ENCODE measurements around the gene SCYGR4. TPM values are rescaled to one million over a fixed set of nuclear protein-coding genes. Genes with fewer than 3 reads are reported as not detected.
"Not testable (repeated sequence)": the region's sequence is repeated elsewhere in the genome, so short reads cannot be mapped to it uniquely, and the experiment has no call there.

Gene SCYGR4
- polyA plus RNA-seq, 1 donor: not detected

DNA sequence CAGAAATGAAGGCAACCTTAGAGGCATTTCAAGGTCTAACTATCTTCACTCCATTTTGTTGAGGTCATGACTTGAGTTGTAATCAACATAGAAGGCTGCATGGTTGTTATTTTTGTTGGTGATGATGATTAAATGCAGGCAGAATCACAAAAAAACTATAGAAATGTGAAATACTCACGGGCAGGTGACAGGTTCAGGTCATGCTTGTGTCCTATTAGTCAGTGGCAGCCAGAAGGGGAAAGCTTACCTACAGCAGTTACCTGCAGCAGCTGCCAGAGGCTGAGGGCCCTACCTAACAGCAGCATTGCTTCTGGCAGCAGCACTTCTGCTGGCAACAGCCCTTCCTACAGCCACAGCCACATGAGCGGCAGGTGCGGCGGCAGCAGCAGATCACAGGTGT lies 3.1 kb upstream of the SCYGR4 start:
- DNase-seq: no peak

DNA sequence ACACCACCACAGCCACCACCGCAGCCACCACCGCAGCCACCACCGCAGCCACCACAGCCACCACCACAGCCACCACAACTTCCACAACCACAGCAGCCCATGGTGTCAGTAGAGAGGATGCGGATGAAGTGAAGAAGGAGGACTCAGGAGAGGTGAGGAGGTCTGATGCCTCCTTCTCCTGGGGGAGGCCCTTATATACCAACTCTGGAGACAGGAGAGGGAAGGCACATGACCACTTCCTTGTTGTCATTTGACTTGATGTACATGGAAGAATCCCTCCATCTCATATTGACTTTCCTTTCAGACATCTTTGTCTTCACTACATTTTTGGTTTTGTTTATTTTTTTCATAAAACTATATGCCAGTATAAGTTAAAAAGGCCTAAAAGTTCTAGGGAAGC lies 2.6 kb upstream of the SCYGR4 start, which contains the start of gene SCYGR3:
Gene SCYGR3, minus strand, starts transcription at position 101 of the 400 bp plus-strand sequence. Its CDS starts 0 bp downstream, at position 101.
- no peak for DNase-seq

DNA sequence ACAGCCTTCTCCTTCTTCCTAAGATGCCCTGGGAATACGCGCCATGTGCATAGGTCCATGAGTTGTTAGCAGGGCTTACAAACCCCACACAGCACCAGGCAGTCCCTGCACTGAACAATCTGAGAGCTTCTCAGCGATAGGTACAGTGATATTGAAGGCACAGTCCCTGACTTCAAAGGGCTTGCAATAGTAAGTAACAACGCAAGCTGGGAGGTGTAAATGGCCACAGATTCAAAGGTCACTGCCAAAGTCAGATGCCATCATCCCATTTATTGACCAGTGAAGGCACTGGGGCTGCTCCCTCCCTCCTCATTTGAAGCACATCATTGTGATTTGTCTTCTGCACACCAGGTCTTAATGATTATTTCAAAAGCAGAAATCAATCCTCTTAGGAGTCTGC lies 2.1 kb upstream of the SCYGR4 start:
- DNase-seq: no peak

DNA sequence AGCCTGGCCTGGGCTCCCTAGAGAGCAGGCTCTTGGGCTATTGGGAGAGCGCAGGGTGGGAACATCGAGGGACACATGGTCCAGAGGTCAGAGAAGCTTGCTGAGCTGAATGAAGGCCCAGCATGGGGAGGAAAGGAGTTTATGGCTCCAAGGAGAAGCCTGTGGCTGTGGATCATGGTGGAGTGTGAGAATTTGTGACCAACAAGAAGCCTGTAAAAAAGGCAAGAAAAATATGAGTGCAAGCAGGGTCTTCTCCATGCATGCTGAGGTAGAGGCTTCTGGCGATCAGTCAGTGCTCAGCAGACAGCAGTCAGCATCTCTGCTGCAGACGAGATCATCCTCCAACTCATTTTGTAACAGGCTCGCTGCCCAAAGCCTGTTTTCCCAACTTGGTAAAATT lies 1.4 kb upstream of the SCYGR4 start:
- no peak for DNase-seq

DNA sequence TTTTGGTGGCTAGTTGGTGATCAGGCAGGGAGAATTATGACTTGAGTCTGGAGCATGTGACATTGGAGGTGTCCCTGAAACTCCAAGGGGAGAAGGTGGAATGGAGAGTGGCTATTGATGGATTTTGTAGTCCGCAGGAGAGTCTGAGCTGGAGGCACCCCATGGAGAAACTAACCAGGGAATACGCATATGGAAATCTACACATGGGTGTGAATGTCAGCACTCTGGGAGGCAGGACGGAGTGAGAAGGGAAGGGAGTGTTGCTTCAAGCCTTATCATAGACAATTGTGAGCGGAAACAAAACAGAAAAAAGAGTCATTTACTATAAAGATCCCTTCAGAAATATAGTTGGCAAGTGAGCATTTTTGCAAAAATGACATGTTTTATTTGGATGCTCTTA lies 667 bp upstream of the SCYGR4 start:
- DNase-seq: no peak

DNA sequence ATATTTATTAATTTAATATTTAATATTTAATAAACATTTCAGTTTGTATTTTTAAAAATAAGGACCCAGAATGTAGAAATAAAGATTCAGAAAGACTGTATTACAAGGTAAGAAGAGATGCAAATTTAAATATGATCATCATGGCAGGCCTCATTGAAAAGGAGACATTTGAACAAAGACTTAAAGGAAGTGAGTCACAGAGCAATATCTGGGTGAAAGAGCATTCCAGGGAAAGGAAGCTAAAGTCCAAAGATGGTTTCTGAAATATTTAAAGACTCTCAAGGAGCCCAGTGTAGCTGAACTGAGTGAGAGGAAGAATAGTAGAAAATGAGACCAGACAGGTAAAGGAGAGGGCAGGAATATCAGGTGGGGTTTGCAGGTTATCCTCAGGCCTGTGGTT lies 5.9 kb downstream of the SCYGR4 start:
- no peak for DNase-seq

DNA sequence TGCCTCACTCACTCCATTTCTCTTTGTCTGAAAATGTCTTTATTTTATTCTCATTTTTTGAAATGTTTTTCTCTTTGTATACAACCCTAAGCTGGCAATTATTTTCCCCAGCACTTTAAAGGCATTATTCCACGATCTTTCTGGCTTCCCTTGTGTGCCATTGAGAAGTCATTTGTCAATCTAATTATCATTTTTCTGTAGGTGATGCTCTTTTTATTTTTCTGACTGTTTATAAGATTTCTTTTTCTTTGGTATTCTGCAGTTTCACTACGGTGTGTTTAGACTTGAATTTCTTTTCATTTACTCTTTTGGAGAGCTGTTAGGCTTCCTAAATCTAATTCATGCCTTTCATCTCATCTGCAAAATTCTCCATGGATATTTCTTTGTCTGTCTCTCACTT lies 8.1 kb downstream of the SCYGR4 start:
- no peak for DNase-seq

DNA sequence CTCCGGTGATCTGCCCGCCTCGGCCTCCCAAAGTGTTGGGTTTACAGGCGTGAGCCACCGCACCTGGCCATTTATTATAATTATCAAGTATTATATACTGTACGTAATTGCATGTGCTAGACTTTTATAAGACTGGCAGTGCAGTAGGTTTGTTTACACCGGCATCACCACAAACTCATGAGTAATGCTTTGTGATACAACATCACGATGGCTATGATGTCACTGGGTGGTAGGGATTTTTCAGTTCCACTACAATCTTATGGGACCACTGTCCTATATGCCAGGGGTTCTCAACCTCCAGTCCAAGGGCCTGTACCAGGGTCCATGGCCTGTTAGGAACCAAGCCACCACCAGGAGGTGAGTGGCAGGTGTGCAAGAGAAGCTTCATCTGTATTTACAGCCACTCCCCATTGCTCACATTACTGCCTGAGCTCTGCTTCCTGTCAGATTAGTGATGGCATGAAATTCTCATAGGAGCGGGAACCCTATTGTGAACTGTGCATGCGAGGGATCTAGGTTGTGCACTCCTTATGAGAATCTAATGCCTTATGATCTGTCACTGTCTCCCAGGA lies 9.4 kb downstream of the SCYGR4 start:
- DNase-seq: no peak

DNA sequence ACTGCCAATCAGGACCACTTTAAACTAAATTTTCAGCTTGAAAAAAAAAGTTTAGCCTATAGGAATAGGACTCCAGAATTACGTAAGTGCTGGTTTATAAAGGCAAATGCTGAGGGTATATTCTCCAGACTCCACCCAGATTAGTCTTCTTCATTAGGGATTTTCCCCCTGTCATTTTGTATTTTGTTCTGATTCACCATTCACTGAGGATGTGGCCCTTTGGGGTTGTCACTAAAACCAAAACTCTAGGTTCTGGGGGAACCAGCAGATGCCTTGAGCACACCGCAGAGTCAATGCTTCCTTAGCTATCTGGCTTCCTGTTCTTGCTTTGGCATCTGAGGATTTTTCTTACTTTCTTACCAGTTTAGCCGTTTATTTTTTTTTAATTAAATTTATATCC lies 10.5 kb downstream of the SCYGR4 start:
- DNase-seq: no peak

DNA sequence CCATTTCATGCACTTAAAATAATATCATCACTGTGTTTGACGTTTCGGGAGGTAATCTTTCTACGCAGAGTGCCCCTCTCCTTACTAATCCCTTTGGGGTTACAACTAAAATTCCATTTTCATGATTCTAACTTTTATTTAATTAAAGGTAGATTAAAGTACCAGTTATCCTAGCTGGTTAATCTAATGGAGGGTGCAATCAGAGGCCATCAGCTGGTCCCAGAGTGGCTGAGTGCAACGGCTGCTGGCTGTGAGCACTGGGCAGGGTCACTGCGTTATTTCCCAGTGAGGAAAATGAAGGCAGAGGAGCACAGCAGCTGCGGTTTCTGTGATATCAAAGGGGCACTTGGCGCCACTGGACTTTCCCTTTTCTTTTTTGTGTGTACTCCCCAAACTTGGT lies 12.1 kb downstream of the SCYGR4 start:
- no peak for DNase-seq

DNA sequence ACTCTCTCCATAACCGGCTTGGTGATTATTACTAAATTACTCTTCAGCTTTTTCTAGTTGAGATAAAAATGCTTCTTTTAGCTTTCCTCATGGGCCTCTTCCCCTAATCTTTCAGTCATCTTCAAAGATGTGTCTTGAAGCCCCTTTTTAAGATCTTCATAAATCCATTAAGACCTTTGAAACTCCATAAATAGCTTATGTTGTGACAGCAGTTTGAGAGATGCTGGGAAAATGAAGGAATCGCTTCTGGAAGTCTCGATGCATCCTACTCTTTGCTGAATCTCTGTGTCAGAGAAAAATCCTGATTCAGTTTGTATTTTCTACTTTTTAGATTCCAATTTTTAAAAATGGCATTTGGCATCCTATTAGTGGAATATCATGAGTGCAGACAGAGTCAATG lies 13.0 kb downstream of the SCYGR4 start:
- DNase-seq: no peak

DNA sequence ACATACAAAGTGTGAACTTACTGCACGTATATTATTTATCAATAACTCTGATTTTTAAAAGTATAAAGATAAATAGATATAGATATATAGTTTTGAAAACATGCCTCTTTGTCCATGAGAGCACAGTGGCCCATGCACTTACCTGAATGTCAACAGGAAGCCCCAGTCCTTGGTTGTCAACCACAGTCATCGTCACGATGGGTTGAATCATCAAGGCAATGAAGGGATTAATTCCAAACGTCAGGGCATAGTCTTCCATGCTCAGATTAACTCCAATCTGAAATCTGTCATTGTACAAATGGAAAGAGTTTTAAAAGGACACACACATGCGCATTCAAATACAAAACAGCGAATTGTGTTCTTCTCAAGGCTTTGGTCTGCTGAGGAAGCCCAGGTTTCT lies 15.5 kb downstream of the SCYGR4 start:
- DNase-seq: no peak

DNA sequence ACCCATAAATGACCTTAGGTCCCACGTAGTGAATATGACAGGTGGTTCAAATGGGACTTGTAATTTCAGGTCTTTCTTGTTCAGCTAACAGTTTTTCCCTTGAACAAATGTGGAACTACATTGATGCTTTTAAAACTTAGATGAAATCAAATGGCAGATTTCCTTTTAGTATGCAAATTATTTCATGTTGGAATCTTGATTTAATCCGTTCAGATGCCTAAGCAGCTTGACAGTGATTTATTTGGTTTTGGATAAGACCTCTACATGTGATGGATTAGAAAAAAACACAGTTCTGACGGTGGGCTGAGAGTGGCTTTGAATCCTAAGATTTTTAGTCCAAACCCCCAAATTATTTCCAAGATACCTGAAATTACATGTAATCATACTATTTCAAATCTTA lies 16.9 kb downstream of the SCYGR4 start:
- DNase-seq: no peak

DNA sequence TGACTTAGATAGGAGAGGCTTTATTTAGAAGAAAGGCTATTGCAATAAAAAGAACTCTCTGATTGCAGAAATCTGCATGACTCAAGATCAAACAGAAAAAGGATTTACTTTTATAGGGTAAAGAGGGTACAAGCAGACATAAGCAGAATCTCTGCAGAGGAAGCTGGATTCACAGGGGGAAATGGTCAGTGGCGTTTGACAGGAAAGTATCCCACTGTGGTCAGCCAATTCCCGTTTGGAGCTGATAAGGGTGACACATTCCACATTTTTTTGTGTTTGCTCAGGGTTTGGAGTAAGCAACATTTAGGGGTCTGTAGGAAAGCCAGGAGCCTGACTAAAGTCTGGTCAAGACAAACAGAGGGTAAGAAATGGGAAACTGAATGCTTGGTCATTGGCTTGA lies 25.4 kb downstream of the SCYGR4 start:
- no peak for DNase-seq

DNA sequence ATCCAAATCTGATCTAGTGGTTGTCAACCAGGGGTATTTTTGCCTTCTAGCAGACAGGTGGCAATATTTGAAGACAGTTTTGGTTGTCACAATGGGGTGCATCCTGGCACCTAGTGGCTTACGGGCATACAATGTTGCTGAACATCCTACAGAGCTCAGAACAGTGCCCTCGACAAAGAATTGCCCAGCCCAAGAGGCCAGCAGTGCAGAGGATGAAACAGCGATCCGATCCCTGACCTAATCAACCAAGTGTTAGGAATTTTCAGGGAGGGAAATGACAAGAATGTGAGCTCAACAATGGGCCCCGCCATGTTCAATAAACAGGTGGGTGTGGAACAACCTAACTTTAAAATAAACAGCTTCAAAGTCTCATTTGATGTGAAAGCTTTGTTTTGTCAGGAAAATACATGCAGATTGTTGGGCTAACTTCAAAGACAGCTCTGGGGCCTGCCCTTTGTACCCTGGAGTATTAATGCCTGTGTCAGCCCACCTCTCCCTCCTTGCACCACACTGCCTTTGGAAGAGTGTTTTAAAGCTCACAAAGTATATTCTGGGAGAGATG lies 26.8 kb downstream of the SCYGR4 start:
- no peak for DNase-seq

DNA sequence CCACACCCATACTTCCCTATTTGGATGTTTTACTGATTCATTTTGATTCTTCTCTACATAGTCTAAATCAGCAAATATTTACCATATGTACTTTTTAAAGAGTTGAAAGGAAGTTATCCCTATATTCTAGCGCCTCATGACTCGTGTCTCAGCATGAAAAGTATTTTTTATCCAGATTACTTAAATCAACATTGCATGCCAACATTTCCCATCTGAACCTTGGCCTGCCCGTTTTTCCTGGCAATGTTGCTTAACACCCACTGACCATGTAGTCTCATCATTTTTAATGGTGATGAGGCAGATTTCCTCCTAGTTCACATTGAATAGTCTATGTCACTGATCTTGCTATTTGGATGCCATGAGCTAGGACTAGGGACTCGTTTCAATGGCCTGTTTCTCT lies 36.1 kb downstream of the SCYGR4 start:
- no peak for DNase-seq

DNA sequence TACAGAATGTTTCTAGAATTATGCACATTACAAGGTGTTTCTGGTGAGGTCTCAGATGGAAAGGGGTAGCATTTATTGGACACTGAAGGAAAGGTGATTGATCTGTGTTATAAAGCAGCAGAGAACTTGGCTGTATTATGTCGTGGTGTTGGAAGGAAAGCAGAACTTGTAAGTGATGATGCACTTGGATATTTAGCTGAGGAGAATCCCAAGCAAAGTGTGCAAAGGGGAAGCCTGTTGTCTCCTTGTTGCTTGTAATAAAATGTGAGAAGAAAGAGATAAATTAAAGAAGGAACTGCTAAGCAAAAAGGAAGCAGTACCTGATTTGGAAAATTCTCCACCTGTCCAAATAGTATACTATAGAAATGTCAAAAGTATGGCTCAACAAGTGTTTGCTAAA lies 37.1 kb downstream of the SCYGR4 start:
- DNase-seq: no peak

DNA sequence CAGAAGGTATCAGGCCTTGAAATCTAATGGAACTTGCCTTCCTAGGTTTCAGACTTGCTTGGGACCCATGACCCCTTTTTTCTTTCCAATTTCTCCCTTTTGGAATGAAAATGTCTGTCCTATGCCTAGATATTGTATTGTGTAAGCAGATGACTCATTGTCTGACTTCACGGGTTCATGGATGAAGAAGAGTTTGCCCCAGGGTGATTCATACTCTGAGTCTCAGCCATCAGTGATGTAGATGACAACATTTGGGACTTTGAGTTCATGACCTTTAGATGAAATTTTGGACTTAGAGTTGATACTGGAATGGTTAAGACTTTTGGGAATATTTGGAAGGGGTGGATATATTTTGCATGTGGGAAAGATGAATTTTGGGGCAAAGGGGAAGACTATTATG lies 38.2 kb downstream of the SCYGR4 start:
- DNase-seq: no peak

DNA sequence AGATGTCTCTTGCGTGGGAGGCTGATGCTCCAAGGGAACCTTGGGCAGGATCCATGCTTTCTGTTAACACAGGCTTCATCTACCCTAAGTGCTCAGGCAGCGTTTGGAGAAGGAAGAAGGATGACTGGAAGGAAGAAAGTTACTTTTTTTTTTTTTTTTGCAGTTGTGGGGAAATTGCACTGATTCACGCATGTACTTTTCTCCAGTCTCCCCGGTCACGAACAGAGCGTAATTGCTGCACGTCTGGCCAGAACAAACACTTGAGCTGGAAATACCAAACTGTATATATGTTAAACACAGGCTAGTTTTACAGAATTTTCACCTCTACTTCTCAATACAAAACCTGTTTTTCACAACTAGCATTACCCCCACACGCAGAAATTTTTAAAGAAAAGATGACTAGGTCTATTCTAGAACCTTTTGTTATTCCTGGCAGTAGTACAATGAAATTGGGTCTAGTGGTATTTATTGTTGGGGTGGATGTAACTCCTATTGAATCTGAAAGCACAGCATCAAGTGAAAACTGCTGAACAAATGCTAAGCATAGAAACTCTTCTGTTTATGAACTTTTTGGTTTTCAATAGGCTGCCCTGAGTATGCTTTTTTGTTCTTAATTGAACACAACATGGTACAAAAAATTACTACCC lies 40.0 kb downstream of the SCYGR4 start:
- DNase-seq: no peak

DNA sequence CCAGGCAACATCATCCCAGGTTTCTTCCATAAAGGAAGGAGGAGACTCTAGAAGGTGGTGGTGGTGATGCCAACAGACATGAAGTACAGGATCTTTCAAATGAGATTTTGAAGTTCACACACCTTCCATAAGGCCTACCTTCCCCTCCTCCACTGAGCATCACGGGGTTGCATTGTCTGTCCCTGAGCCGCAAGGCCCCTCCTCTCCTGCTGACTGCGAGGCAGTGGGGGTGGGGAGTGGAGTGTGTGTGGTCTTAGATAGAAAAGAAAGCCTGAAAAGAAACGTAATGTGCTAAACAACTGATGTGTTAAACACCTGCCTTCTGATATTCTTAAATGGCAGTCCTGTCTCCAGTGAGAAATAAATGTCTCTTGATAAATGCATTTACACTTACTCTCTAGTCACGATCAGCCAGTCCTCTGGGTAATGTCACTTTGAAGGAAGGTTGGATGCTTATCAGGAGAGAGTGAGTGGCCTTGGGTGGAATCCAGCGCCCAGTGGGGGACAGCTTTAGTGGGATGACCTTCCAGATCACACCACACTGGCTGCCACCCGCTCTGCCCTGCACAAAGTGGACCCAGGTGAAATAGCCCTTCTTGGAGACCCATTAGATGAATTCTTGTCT lies 43.8 kb downstream of the SCYGR4 start:
- DNase-seq: no peak

DNA sequence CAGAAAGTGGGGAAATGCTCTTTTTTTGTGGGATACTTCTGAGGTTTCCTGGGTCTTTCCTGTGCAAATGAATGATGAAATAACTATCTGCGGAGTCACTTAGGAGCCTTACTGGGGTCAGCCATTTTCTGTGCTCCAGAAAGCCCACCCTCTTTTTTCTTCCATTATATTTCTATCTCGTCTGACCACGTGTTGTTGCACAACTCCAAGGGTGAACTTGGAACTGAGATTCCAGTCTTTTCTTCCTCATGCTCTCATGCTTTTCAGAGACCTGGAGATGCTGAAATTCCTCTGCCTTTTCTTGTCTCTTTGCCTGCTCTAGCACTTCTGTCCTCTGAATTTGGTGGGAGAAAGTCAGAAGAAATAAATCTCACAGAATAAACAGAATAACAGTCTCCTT lies 44.5 kb downstream of the SCYGR4 start:
- DNase-seq: no peak

DNA sequence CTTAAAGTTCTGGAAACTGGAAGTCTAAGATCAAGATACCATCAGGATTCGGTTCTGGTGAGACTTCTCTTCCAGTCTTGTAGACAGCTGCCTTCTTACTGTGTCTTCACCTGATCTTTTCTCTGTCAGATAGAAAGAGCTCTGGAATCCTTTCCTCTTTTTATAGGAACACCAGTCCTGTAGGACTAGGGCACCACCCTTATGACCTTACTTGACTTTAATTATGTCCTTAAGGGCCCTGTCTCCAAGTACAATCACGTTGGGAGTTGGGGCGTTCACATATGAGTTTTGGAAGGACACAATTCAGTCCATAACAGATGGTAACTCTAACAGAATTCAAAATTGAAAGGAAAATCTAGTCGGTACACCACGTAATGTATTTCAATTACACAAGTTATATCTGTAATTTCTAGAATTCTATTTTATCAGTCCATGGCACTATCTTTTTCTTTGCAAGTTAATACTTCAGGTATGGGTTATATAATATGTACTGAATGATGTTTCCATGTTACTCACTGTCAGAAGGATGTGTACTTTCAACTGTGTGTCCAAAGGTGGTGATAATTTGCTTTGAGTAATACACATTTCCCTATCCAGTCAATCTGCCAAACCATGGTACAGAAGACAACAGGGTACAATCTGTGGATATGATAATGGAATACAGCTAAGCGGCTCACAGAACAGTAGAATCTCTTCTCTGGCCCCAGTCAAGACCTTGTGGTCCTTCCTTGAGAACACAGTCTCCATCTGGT lies 48.1 kb downstream of the SCYGR4 start:
- DNase-seq: no peak

DNA sequence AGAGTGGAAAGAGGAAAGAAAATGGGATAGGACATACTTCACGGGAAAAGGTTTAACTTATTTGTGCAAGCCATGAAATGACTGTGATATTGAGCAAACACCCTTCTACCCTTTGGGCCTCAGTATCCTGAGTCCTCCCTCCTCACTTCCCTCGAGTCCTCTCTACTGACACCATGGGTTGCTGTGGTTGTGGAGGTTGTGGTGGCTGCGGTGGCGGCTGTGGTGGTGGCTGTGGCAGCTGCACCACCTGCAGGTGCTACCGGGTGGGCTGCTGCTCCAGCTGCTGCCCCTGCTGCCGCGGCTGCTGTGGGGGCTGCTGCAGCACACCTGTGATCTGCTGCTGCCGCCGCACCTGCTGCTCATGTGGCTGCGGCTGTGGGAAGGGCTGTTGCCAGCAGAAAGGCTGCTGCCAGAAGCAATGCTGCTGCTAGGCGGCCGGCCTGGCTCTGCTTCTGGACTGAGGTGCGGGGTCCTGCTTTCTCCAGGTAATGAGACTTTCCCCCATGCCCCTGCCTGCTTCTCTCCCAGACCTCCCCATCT lies 49.4 kb downstream of the SCYGR4 start, which contains the start of gene SCYGR5:
Gene SCYGR5, plus strand, starts transcription at position 174 of the 540 bp plus-strand sequence. Its CDS starts 0 bp downstream, at position 174.
- not testable (repeated sequence) for DNase-seq
